Daoy (cell line): ENCODE measurements around the gene CWC27. TPM values are rescaled to one million over a fixed set of nuclear protein-coding genes. Genes with fewer than 3 reads are reported as not detected.

Source experiments
- DNase-seq: peaks from one replicate; pipeline ENCODE4 v3.0.0-alpha.2; 2015; ENCODE audit warnings: low read depth
- total RNA-seq: library from RNA; depleted of rRNA; stranded (reverse); fragments of >200 nt; shearing (Covaris generic); gene quantifications from 2 replicates; pipeline ENCODE4 v1.2.3, GENCODE V29; 2014

CWC27 gene
- total RNA-seq, 1 experiment from 2014 or later = 21.6 TPM

DNA sequence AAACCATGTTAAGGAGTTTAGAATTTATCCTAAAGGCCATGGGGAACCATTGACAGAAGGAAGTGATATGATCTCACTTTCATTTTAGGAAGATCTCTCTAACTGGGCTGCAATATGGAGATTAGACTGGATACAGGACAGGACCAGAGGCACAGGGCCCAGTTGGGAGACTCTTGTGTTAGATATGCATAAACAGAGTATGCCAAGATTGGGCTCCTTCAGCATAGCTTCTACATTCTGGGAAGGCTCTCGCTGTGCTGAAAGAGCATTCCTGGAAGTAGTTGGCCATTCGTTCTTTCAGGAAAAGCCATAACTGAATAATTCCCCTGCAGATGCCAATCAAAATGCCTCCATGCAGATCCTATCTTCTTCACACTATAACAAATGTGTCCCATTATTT is 204.5 kb downstream of the CWC27 start:
- DNase-seq = no peak

DNA sequence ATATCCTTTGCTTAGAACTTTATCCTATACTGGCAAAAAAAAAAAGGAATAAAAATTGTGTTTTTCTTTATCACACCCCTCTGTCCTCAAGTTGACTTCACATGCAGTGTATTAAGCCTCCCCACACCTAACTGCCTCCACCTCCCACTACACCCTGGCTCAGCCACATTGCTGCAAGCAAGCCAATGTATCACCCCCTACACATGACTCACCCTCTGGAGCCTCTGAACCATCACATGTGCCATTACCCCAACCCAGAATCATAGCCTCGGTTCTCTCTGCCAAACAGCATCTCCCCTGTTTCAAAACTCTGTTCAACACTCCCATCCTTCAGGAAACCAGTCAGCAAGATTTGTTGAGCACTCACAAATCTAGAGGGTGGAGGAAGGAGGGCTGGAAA is 209.0 kb downstream of the CWC27 start:
- peak; percentile 58 for DNase-seq

- no peak for DNase-seq
Measured at GRCh38 chr5:64978546-64978945, 209.8 kb downstream of the CWC27 start.

GRCh38 chr5:64979531-64979930 is 210.8 kb downstream of the CWC27 start:
- no peak for DNase-seq

- DNase-seq = no peak
Measured at GRCh38 chr5:64980176-64980575, 211.4 kb downstream of the CWC27 start.

- no peak for DNase-seq
Measured at GRCh38 chr5:64987768-64988167, 219.0 kb downstream of the CWC27 start.

GRCh38 chr5:65009207-65009606 is 240.5 kb downstream of the CWC27 start:
- no peak for DNase-seq

DNA sequence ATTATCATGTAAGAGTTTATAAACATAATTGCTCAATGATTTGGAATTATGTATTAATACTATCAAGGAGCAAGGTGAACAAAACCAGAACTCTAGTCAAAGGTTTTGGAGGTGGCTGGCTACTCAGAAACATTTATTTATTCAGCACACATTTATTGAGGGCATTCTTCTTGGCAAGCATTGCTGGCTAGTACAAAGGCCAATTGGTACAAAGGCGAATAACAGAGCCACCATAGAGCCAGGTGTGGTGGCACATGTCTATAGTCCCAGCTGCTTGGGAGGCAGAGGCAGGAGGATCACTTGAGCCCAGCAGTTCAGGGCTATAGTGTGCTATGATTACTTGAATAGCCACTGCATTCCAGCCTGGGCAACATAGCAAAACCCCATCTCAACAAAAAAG is 242.1 kb downstream of the CWC27 start:
- no peak for DNase-seq

GRCh38 chr5:65012301-65012892 is 243.7 kb downstream of the CWC27 start:
- DNase-seq = no peak

DNA sequence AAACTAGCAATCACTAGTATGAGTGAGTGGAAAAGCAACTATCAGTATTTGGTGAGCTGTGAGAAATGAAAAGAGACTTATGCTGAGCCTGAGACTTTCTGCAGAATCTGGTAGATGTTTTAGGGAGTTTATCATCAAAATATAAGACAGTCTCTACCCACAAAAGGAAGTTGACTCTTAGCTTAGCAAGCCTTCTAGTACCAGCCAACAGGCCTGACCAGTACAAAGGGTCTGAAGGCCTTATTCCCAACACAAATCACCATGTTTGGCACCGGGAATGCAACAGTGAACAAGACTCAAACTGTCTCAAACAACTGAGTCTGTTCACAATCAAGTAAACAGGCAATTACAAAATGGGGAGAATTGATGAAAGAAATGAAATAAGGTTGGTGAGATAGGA is 244.4 kb downstream of the CWC27 start:
- no peak for DNase-seq

- DNase-seq = no peak
Measured at GRCh38 chr5:65014769-65015168, 246.0 kb downstream of the CWC27 start.

DNA sequence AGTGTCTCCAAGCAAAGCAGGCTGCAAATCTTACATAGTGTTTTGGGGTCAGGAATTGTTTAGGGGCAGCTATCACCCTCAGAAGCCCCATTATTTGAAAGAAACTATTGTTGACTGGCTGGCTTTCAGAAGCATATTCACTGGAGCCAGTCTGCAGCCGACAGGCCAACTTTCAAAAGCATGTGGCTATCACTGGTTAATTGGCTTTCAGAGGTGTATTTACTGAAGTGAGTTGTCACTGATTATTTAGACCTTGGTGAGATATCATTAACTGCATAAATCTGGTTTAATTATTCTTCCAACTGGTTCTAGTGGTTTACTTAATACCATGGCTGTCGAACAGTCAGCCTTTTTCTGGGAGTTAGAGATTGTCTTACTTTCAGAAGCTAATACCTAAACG is 247.0 kb downstream of the CWC27 start:
- DNase-seq = no peak

GRCh38 chr5:65017636-65018035 is 248.9 kb downstream of the CWC27 start:
- DNase-seq = no peak

GRCh38 chr5:65018763-65019162 is 250.0 kb downstream of the CWC27 start:
- DNase-seq = no peak

GRCh38 chr5:65020492-65020891 is 251.8 kb downstream of the CWC27 start:
- peak; percentile 82 for DNase-seq

DNA sequence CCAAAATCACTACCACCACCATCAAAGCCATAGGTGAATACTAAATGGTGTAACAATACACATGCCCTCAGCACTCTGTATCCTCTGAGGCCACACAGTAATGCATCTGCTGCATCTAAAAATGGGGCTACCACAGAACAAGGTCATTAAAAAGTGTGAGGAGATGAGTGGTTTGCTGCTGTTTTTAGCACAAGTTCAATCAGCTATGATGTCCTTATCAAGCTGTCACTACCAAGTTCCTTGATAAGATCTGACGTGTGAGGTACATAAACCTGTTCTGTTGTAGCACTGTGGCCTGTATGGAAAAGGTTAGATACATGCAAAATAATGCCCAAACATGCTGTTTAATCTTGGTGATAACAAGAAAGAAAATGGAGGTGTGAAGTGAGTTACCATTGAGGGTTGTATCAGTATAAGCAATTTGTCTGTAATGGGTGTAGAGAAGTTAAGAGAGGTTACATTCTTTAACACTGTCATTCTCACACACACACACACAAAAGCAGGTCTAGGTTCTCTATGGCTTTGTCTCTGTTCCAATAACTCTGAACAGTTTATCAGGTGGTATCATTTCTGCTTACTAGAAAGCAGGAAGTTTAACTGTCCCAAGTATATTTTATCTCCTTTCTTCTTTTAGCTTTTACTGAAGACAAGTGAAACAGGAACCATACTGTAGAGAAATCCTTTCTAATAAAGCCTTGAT is 252.9 kb downstream of the CWC27 start:
- DNase-seq = no peak

GRCh38 chr5:65022932-65023331 is 254.2 kb downstream of the CWC27 start:
- DNase-seq = no peak

- no peak for DNase-seq
Measured at GRCh38 chr5:65024681-65025080, 256.0 kb downstream of the CWC27 start.

- no peak for DNase-seq
Measured at GRCh38 chr5:65026816-65027548, 258.3 kb downstream of the CWC27 start.

DNA sequence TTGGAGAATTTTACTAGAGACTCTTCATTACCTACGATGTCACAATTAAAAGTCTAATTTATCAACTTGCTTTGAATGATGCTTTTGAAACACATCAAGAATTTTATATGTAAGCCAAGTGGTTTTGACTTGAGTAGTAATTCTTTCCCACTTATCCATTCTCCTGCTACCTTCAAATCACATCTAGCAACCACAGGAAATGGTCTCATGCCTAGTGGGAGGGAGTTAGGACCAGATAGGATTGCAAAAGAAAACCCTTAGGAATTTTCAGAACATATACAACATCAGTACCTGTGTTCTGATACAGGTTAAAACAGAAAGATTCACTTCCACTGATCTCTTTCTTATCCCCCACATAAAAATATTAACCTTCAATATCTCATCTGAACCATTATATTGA is 260.4 kb downstream of the CWC27 start:
- DNase-seq = peak; percentile 21

GRCh38 chr5:65030056-65030455 is 261.3 kb downstream of the CWC27 start:
- DNase-seq = no peak

DNA sequence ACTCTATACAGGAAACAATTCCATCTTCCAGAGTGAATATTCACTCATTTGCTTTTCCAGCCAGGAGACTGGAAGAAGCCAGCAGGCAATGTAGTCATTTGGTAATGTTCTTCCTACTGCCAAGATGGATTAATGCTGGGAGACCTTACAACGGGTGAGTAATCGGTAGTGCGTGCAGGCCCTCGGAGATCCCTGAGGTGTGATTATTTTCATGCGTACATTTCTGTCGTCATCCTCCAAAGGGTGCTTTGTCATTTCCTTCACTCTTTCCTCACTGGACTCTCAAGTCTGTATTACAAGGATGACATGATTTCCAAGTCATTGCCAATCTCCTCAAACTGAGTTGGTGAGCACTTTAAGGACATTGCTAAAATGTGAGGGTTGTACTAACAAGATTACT is 263.5 kb downstream of the CWC27 start:
- peak; percentile 51 for DNase-seq
